GM23338 (cell line): ENCODE measurements around the gene SCCPDH. TPM values are rescaled to one million over a fixed set of nuclear protein-coding genes. Genes with fewer than 3 reads are reported as not detected.

ENCODE experiments used
- ATAC-seq: fragments of 200-7000 bp; cut with Tn5 transposase; 3 replicates; pipeline ENCODE4 v1.9.1; 2020
- DNase-seq: peaks from one replicate; pipeline ENCODE4 v3.0.0-alpha.2; 2015; ENCODE audit warnings: low spot score
- H2AFZ ChIP-seq: fragments of 200-600 bp; sonication (generic); 2 replicates; pipeline ENCODE4 v1.8.0; 2016; ENCODE audit warnings: antibody characterized with exemption, mild to moderate bottlenecking, moderate library complexity
- H3F3A ChIP-seq: fragments of 200-600 bp; sonication (generic); replicated peaks from 2 replicates; pipeline ENCODE4 v1.8.0; 2017; ENCODE audit warnings: antibody characterized with exemption, mixed run types, low read depth
- H3K27ac ChIP-seq: fragments of 200-600 bp; sonication (generic); 2 replicates; pipeline ENCODE4 v1.6.1; 2016; ENCODE audit warnings: low read depth
- H3K27me3 ChIP-seq: fragments of 200-600 bp; sonication (generic); 2 replicates; pipeline ENCODE4 v1.8.0; 2016; ENCODE audit warnings: mild to moderate bottlenecking, mixed run types, moderate library complexity; ENCODE audit not compliant: insufficient read depth
- H3K36me3 ChIP-seq: fragments of 200-600 bp; sonication (generic); 2 replicates; pipeline ENCODE4 v1.8.0; 2016; ENCODE audit warnings: mild to moderate bottlenecking; ENCODE audit not compliant: insufficient read depth
- H3K4me1 ChIP-seq: fragments of 200-600 bp; sonication (generic); 2 replicates; pipeline ENCODE4 v1.8.0; 2016; ENCODE audit warnings: mild to moderate bottlenecking, moderate library complexity; ENCODE audit not compliant: insufficient read depth
- H3K4me2 ChIP-seq: fragments of 200-600 bp; sonication (generic); 2 replicates; pipeline ENCODE4 v1.7.1; 2017; ENCODE audit warnings: mixed run types
- H3K4me3 ChIP-seq: fragments of 200-600 bp; sonication (generic); 2 replicates; pipeline ENCODE4 v1.6.1; 2016; ENCODE audit warnings: mixed run types
- H3K79me2 ChIP-seq: fragments of 200-600 bp; sonication (generic); replicated peaks from 2 replicates; pipeline ENCODE4 v1.8.0; 2017; ENCODE audit warnings: mild to moderate bottlenecking; ENCODE audit not compliant: insufficient read depth
- H3K9me2 ChIP-seq: fragments of 200-600 bp; sonication (generic); 2 replicates; pipeline ENCODE4 v1.8.0; 2017; ENCODE audit not compliant: insufficient read depth
- H4K20me1 ChIP-seq: fragments of 200-600 bp; sonication (generic); replicated peaks from 2 replicates; pipeline ENCODE4 v1.8.0; 2017; ENCODE audit warnings: mild to moderate bottlenecking; ENCODE audit not compliant: insufficient read depth
- H3K27ac Mint-ChIP-seq: 2 replicates; pipeline ENCODE4 v1.8.0; 2020; ENCODE audit warnings: inconsistent platforms, mild to moderate bottlenecking, moderate library complexity, mixed read lengths
- H3K27me3 Mint-ChIP-seq: 3 replicates; pipeline ENCODE4 v1.8.0; 2022; ENCODE audit warnings: low read depth, mild to moderate bottlenecking, moderate library complexity, mixed read lengths, inconsistent platforms; ENCODE audit not compliant: insufficient read depth, poor library complexity
- H3K36me3 Mint-ChIP-seq: 3 replicates; pipeline ENCODE4 v1.8.0; 2021; ENCODE audit warnings: low read depth, mild to moderate bottlenecking, inconsistent platforms, moderate library complexity, mixed read lengths
- H3K4me1 Mint-ChIP-seq: 3 replicates; pipeline ENCODE4 v1.8.0; 2020; ENCODE audit warnings: mild to moderate bottlenecking, inconsistent platforms, mixed read lengths
- H3K4me3 Mint-ChIP-seq: 3 replicates; pipeline ENCODE4 v1.8.0; 2021; ENCODE audit warnings: moderate library complexity, mild to moderate bottlenecking, inconsistent platforms, mixed read lengths
- H3K9me3 Mint-ChIP-seq: 3 replicates; pipeline ENCODE4 v1.8.0; 2020; ENCODE audit warnings: moderate library complexity, mild to moderate bottlenecking, inconsistent platforms, mixed read lengths
- CREB1 ChIP-seq: fragments of 250-450 bp; sonication (Bioruptor Pico); IDR thresholded peaks from 2 replicates; pipeline ENCODE4 v1.5.0; 2020; ENCODE audit warnings: low read depth, mild to moderate bottlenecking, moderate library complexity
- ETS1 ChIP-seq: IDR thresholded peaks from 2 replicates; pipeline ENCODE4 v1.6.1; 2016; ENCODE audit warnings: antibody characterized with exemption
- EZH2 ChIP-seq: fragments of 200-600 bp; sonication (generic); IDR thresholded peaks from one replicate; pipeline ENCODE4 v1.8.0; 2017; ENCODE audit warnings: antibody characterized with exemption, mild to moderate bottlenecking, low read depth; ENCODE audit not compliant: unreplicated experiment
- EZH2phosphoT487 ChIP-seq: fragments of 200-600 bp; sonication (generic); IDR thresholded peaks from one replicate; pipeline ENCODE4 v1.8.1; 2018; ENCODE audit warnings: antibody characterized with exemption; ENCODE audit not compliant: unreplicated experiment
- JUNB ChIP-seq: IDR thresholded peaks from one replicate; pipeline ENCODE4 v1.6.1; 2016; ENCODE audit warnings: antibody characterized with exemption; ENCODE audit not compliant: unreplicated experiment
- NANOG ChIP-seq: IDR thresholded peaks from 2 replicates; pipeline ENCODE4 v1.6.1; 2016; ENCODE audit warnings: antibody characterized with exemption, borderline replicate concordance
- POLR2AphosphoS5 ChIP-seq: IDR thresholded peaks from 2 replicates; pipeline ENCODE4 v1.6.1; 2016; ENCODE audit warnings: antibody characterized with exemption, low read depth
- REST ChIP-seq: IDR thresholded peaks from one replicate; pipeline ENCODE4 v1.6.1; 2018; ENCODE audit warnings: antibody characterized with exemption; ENCODE audit not compliant: unreplicated experiment
- STAT1 ChIP-seq: IDR thresholded peaks from one replicate; pipeline ENCODE4 v1.6.1; 2016; ENCODE audit warnings: antibody characterized with exemption; ENCODE audit not compliant: unreplicated experiment
- ZNF114 ChIP-seq: fragments of 250-450 bp; sonication (Bioruptor Pico); IDR thresholded peaks from 2 replicates; pipeline ENCODE4 v1.5.0; 2020; ENCODE audit warnings: mild to moderate bottlenecking, moderate library complexity
- ZNF331 ChIP-seq: fragments of 250-450 bp; sonication (Bioruptor Pico); IDR thresholded peaks from 2 replicates; pipeline ENCODE4 v1.5.0; 2020; ENCODE audit warnings: low read depth, mild to moderate bottlenecking, moderate library complexity
- ZNF462 ChIP-seq: fragments of 250-450 bp; sonication (Bioruptor Pico); IDR thresholded peaks from 2 replicates; pipeline ENCODE4 v1.5.0; 2020; ENCODE audit warnings: mild to moderate bottlenecking, moderate library complexity
- polyA plus RNA-seq: library from polyadenylated mRNA; unstranded; fragments of >200 nt; fragmentation: Nextera tagmentation; extraction: Ambion mirVana; gene quantifications from 2 replicates; pipeline ENCODE4 v1.2.1, GENCODE V29; 2016
- total RNA-seq: library from RNA; depleted of rRNA; stranded (reverse); fragments of >200 nt; shearing (Covaris generic); gene quantifications from 2 replicates; pipeline ENCODE4 v1.2.3, GENCODE V29; 2014
- TF ChIP-seq, protein P1 (sequence below), 2 experiments: fragments of 200-600 bp in 1 of 2; sonication (generic) in 1 of 2; conservative IDR thresholded peaks; 2 replicates each; pipeline versions ENCODE4 v1.5.1 to v1.6.1; 2016 to 2017; ENCODE audit warnings: antibody characterized with exemption in 2 of 2, low read depth in 2 of 2, mild to moderate bottlenecking in 2 of 2, moderate library complexity in 1 of 2

The SCCPDH gene
- total and polyA plus RNA-seq, 2 experiments from 2014 or later: 14.4 to 18.8 TPM

DNA sequence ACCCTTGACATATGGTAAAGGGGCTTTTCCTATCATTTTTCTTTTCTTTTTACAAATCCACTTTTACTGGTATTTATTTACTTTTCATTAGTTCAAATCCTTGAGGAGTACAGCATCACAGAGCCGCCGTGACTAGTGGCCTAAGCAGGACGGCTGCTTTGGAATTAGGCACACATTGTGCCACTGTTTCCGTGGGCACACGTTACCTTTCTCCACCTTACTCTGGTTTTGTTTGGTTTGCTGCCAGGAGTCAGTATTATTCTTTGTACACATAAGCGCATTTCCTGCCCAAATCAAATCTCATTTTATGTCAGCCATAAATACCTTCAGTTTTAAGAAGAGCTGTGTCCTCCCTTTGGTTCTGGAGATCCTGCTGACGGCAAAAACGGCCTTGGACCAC lies 31.2 kb downstream of the SCCPDH start:
- H3K4me2 ChIP-seq: no peak overlapping the region
- no peak overlapping the region for H3K27ac ChIP-seq
- H2AFZ ChIP-seq: no peak overlapping the region
- H3K4me1 ChIP-seq: no peaks in the 10 kb centered on the region
- Mint-ChIP-seq H3K4me1 (peaks cover 1% of the 10 kb centered on the region; the same call in 2 of the 3 replicates), H3K27ac (no peak overlapping the region), H3K9me3 (no peaks in the 10 kb centered on the region), H3K27me3 (peaks cover 2% of the 10 kb centered on the region), H3K36me3 (peaks cover 2% of the 10 kb centered on the region; the same call in 2 of the 3 replicates), H3K4me3 (no peak overlapping the region)
- ATAC-seq: no peak
- no peak for DNase-seq
- no peaks in the 10 kb centered on the region for H3F3A ChIP-seq
- H3K4me3 ChIP-seq: no peak overlapping the region
- H3K36me3 ChIP-seq: no peaks in the 10 kb centered on the region
- H3K9me2 ChIP-seq: no peaks in the 10 kb centered on the region
- H3K27me3 ChIP-seq: no peaks in the 10 kb centered on the region
- no peaks in the 10 kb centered on the region for H4K20me1 ChIP-seq
- no peaks in the 10 kb centered on the region for H3K79me2 ChIP-seq
- no peak for TF ChIP-seq STAT1
- TF ChIP-seq JUNB: no peak
- no peak for TF ChIP-seq NANOG
- TF ChIP-seq ZNF114 (CRISPR knock-in tag): no peak
- TF ChIP-seq POLR2AphosphoS5: no peak
- TF ChIP-seq EZH2: no peak
- no peak for TF ChIP-seq ZNF331 (CRISPR knock-in tag)
- TF ChIP-seq EZH2phosphoT487: no peak
- no peak for TF ChIP-seq REST
- TF ChIP-seq CREB1 (CRISPR knock-in tag): no peak
- no peak for TF ChIP-seq ETS1
- TF ChIP-seq, protein P1, sequence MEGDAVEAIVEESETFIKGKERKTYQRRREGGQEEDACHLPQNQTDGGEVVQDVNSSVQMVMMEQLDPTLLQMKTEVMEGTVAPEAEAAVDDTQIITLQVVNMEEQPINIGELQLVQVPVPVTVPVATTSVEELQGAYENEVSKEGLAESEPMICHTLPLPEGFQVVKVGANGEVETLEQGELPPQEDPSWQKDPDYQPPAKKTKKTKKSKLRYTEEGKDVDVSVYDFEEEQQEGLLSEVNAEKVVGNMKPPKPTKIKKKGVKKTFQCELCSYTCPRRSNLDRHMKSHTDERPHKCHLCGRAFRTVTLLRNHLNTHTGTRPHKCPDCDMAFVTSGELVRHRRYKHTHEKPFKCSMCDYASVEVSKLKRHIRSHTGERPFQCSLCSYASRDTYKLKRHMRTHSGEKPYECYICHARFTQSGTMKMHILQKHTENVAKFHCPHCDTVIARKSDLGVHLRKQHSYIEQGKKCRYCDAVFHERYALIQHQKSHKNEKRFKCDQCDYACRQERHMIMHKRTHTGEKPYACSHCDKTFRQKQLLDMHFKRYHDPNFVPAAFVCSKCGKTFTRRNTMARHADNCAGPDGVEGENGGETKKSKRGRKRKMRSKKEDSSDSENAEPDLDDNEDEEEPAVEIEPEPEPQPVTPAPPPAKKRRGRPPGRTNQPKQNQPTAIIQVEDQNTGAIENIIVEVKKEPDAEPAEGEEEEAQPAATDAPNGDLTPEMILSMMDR (conservative IDR thresholded peaks at IDR 0.05; ENCODE audit: low read depth in 2 of 2): no peak
- no peak for TF ChIP-seq ZNF462 (CRISPR knock-in tag)
